DMS53 treated with DMSO at 0.1 percent for 48 hours (cell line): Measurements from ENCODE around the gene PTPRG.

Experiments
- DNase-seq: peaks from one replicate; lab custom pipeline; 2025; ENCODE audit not compliant: unreplicated experiment; lab: John Stamatoyannopoulos, UW

PTPRG gene

GRCh38 chr3:61884794-61885193, 323.4 kb downstream of the PTPRG start:
- DNase-seq: no peak

GRCh38 chr3:61885414-61885813, 324.0 kb downstream of the PTPRG start:
- DNase-seq: no peak

- DNase-seq: no peak
Observed at GRCh38 chr3:61887206-61887605, 325.8 kb downstream of the PTPRG start.

- no peak for DNase-seq
Observed at GRCh38 chr3:61889259-61889658, 327.9 kb downstream of the PTPRG start.

GRCh38 chr3:61890167-61890566, 328.8 kb downstream of the PTPRG start:
- no peak for DNase-seq

GRCh38 chr3:61890586-61890985, 329.2 kb downstream of the PTPRG start:
- DNase-seq: no peak

- DNase-seq: no peak
Observed at GRCh38 chr3:61892891-61893290, 331.5 kb downstream of the PTPRG start.

GRCh38 chr3:61893840-61894566, 332.6 kb downstream of the PTPRG start:
- DNase-seq: no peak

- DNase-seq: peak; percentile 12
Observed at GRCh38 chr3:61894988-61895935, 333.9 kb downstream of the PTPRG start.

GRCh38 chr3:61896251-61896650, 334.9 kb downstream of the PTPRG start:
- no peak for DNase-seq

- DNase-seq: no peak
Observed at GRCh38 chr3:61897848-61898247, 336.5 kb downstream of the PTPRG start.

- DNase-seq: no peak
Observed at GRCh38 chr3:61899700-61900462, 338.5 kb downstream of the PTPRG start.

- no peak for DNase-seq
Observed at GRCh38 chr3:61901496-61901895, 340.1 kb downstream of the PTPRG start.

GRCh38 chr3:61901986-61902385, 340.6 kb downstream of the PTPRG start:
- DNase-seq: no peak

- no peak for DNase-seq
Observed at GRCh38 chr3:61903074-61903473, 341.7 kb downstream of the PTPRG start.

GRCh38 chr3:61903931-61904657, 342.7 kb downstream of the PTPRG start:
- DNase-seq: no peak

- no peak for DNase-seq
Observed at GRCh38 chr3:61907210-61907795, 345.9 kb downstream of the PTPRG start.

GRCh38 chr3:61908382-61908781, 347.0 kb downstream of the PTPRG start:
- DNase-seq: no peak

GRCh38 chr3:61910732-61911131, 349.4 kb downstream of the PTPRG start:
- DNase-seq: no peak

- DNase-seq: no peak
Observed at GRCh38 chr3:61912158-61912557, 350.8 kb downstream of the PTPRG start.
